ENCODE measurements around the gene CDK2AP2. TPM values are rescaled to one million over a fixed set of nuclear protein-coding genes. Genes with fewer than 3 reads are reported as not detected.
A peak's percentile ranks its signal among the peaks of the same experiment; 100 is the strongest.

CDK2AP2 gene
- total and polyA plus RNA-seq, 9 of the 15 experiments (the other 6 are each of a cell fraction or from before 2014, with no cell fraction given) = 4.4 to 47.4 (median 21.7) TPM

DNA sequence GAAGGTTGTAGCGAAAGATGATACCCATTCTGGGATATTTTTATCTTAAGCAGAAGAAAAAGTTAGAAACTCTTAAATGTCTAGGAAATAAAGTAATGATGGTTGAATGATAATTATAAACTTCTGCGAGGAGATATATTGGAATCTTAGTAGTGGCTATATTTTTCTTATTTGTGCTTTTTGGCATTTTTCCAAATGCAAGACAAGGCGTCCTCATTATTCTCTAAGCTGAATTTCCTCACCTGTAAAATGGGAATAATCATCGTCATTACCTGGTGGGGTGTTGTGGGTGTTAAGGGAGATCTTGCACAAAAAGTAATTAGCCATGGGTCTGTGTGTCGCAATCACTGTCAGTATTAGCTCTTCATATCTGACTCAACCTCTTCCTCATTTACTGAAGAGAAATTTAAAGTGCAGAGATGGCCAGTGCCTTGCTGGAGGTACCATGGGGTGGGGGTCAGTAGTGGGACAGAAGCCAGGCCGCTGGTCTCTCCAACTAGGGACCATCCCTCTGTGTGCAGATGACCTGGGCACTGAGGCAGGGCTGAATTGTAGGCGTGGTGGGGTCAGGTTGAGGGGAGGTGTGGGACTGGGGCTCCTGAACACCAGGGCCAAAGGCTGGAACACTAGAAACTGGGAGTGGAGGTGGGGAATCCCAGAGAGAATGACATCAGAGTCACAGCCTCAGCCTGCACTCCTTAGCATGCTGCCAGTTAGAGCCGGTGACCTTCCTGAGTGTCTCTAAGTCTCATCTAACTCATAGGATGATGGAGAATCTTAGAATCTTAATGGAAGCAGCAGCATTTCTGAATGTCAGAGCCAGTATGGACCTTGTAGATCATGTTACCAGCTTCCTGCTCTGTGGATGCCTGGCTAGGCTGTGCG lies 6.9 kb downstream of the CDK2AP2 start:
- no peak for ATAC-seq
- peaks cover 64% of the 10 kb centered on the region; the same call in 2 of the 3 replicates for H3K36me3 ChIP-seq (ENCODE audit: control insufficient read depth, insufficient read depth, low read length)
- no peaks in the 10 kb centered on the region for H3K9me3 ChIP-seq (replicated peaks; ENCODE audit: control insufficient read depth, insufficient read depth, low read depth, low read length)
- WGBS (ENCODE audit: insufficient coverage, low coverage, missing lambda C conversion rate) = 78% methylated on average over 9 of the region's 9 CpGs
- POLR2A ChIA-PET = interaction anchor here (0.5 to 1.7 kb wide), 3 partner anchors 9 to 229 kb away, joined by 4 to 5 read pairs (median 4); no protein-coding TSS in a partner anchor
- no peak overlapping the region for H2AFZ ChIP-seq (ENCODE audit: low read depth, low read length)
- no peak overlapping the region for H3K4me2 ChIP-seq (ENCODE audit: insufficient read depth, low read length)
- no TSS peak for BruUV-seq (replicated peaks)
- CTCF ChIA-PET (ENCODE audit: low intra/inter-chr PET ratio) = no interaction called here
- no peak overlapping the region for H3K9ac ChIP-seq (ENCODE audit: insufficient read depth in 1 of 2, low read depth in 2 of 2, low read length in 2 of 2)
- FAIRE-seq = no peak
- no peaks in the 10 kb centered on the region for H3K27me3 ChIP-seq (ENCODE audit: control insufficient read depth in 2 of 2, insufficient read depth in 2 of 2, low read length in 2 of 2)
- H3K9me1 ChIP-seq (ENCODE audit: control insufficient read depth, insufficient read depth, low read length) = peaks cover 6% of the 10 kb centered on the region
- H3K27ac ChIP-seq (ENCODE audit: extremely low read depth, low read depth, low read length) = no peak overlapping the region
- peaks cover 16% of the 10 kb centered on the region; the same call in 2 of the 3 replicates for H3K79me2 ChIP-seq (ENCODE audit: control insufficient read depth, insufficient read depth, low read length)
- in situ Hi-C loops (cut with MboI) (no loop called here), intact Hi-C loops (cut with micrococcal nuclease) (no loop called here)
- peaks cover 11 to 66% of the 10 kb centered on the region in 2 experiments for H3K4me1 ChIP-seq (replicated peaks in 1 of 2; ENCODE audit: control insufficient read depth in 2 of 2, insufficient read depth in 2 of 2, low read length in 2 of 2)
- DNase-seq (ENCODE audit: extremely low read depth in 1 of 4, low spot score in 3 of 4) = no peak
- H4K20me1 ChIP-seq (replicated peaks; ENCODE audit: control insufficient read depth, insufficient read depth, low read length) = no peaks in the 10 kb centered on the region
- no peak overlapping the region for H3K4me3 ChIP-seq
- TF ChIP-seq ZNF584 (CRISPR knock-in tag; IDR thresholded peaks at IDR 0.05; ENCODE audit: low read depth) (no peak), KLF1 (tag; IDR thresholded peaks at IDR 0.05) (no peak), ZNF449 (CRISPR knock-in tag; IDR thresholded peaks at IDR 0.05) (no peak), SFPQ (IDR thresholded peaks at IDR 0.05; ENCODE audit: low read depth, low read length) (no peak), ZBTB26 (CRISPR knock-in tag; IDR thresholded peaks at IDR 0.05) (no peak), PCBP2 (IDR thresholded peaks at IDR 0.05; ENCODE audit: low read depth, low read length, poor library complexity, severe bottlenecking) (no peak), MCM5 (IDR thresholded peaks at IDR 0.05; ENCODE audit: low read depth) (no peak), SNIP1 (IDR thresholded peaks at IDR 0.05; ENCODE audit: low read depth) (no peak), BMI1 (IDR thresholded peaks at IDR 0.05; ENCODE audit: low read length) (no peak), XRCC4 (IDR thresholded peaks at IDR 0.05; ENCODE audit: extremely low read depth, insufficient read depth, insufficient read length) (no peak), ARNT (IDR thresholded peaks at IDR 0.05) (no peak), NFIC (IDR thresholded peaks at IDR 0.05) (peak; percentile 85)
- TF ChIP-seq, protein P1, sequence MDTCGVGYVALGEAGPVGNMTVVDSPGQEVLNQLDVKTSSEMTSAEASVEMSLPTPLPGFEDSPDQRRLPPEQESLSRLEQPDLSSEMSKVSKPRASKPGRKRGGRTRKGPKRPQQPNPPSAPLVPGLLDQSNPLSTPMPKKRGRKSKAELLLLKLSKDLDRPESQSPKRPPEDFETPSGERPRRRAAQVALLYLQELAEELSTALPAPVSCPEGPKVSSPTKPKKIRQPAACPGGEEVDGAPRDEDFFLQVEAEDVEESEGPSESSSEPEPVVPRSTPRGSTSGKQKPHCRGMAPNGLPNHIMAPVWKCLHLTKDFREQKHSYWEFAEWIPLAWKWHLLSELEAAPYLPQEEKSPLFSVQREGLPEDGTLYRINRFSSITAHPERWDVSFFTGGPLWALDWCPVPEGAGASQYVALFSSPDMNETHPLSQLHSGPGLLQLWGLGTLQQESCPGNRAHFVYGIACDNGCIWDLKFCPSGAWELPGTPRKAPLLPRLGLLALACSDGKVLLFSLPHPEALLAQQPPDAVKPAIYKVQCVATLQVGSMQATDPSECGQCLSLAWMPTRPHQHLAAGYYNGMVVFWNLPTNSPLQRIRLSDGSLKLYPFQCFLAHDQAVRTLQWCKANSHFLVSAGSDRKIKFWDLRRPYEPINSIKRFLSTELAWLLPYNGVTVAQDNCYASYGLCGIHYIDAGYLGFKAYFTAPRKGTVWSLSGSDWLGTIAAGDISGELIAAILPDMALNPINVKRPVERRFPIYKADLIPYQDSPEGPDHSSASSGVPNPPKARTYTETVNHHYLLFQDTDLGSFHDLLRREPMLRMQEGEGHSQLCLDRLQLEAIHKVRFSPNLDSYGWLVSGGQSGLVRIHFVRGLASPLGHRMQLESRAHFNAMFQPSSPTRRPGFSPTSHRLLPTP (IDR thresholded peaks at IDR 0.05; ENCODE audit: borderline replicate concordance, extremely low read depth, insufficient read length) = no peak
